OCI-LY1 (cell line): ENCODE data around the gene CRISPLD2.
"Not testable (repeated sequence)": the region's sequence is repeated elsewhere in the genome, so short reads cannot be mapped to it uniquely, and the experiment has no call there.

Experiments used
- H2AFZ ChIP-seq: fragments of 200-600 bp; sonication (generic), shearing (Covaris generic); 2 replicates; pipeline ENCODE4 v1.6.0; 2014; ENCODE audit warnings: antibody characterized with exemption, mild to moderate bottlenecking, low read length
- H3F3A ChIP-seq: fragments of 200-600 bp; sonication (generic), shearing (Covaris generic); 2 replicates; pipeline ENCODE4 v1.6.0; 2014; ENCODE audit warnings: mild to moderate bottlenecking, antibody characterized with exemption, low read length, moderate library complexity; ENCODE audit not compliant: insufficient read depth
- H3K27ac ChIP-seq: fragments of 200-600 bp; sonication (generic); 2 replicates; pipeline ENCODE4 v1.5.1; 2014; ENCODE audit warnings: low read length, mixed run types, mild to moderate bottlenecking, low read depth; ENCODE audit not compliant: poor library complexity, severe bottlenecking
- H3K27me3 ChIP-seq: fragments of 200-600 bp; sonication (generic); 2 replicates; pipeline ENCODE4 v1.6.0; 2014; ENCODE audit warnings: antibody characterized with exemption, mild to moderate bottlenecking, low read length, moderate library complexity; ENCODE audit not compliant: insufficient read depth
- H3K36me3 ChIP-seq: fragments of 200-600 bp; sonication (generic); 2 replicates; pipeline ENCODE4 v1.6.1; 2014; ENCODE audit warnings: mild to moderate bottlenecking, antibody characterized with exemption, low read length, moderate library complexity, mixed read lengths; ENCODE audit not compliant: insufficient read depth
- H3K4me1 ChIP-seq: fragments of 200-600 bp; sonication (generic); 2 replicates; pipeline ENCODE4 v1.5.1; 2014; ENCODE audit warnings: mild to moderate bottlenecking, low read length, moderate library complexity; ENCODE audit not compliant: insufficient read depth, severe bottlenecking
- H3K4me2 ChIP-seq: fragments of 200-600 bp; sonication (generic), shearing (Covaris generic); 2 replicates; pipeline ENCODE4 v1.6.1; 2014; ENCODE audit warnings: low read length
- H3K4me3 ChIP-seq: fragments of 200-600 bp; sonication (generic); 2 replicates; pipeline ENCODE4 v1.5.1; 2014; ENCODE audit warnings: low read length, low read depth, mild to moderate bottlenecking, mixed read lengths; ENCODE audit not compliant: poor library complexity, severe bottlenecking
- H3K79me2 ChIP-seq: fragments of 200-600 bp; shearing (Covaris generic); 2 replicates; pipeline ENCODE4 v1.6.1; 2016; ENCODE audit warnings: mixed run types, low read length, mixed read lengths; ENCODE audit not compliant: insufficient read depth
- H3K9ac ChIP-seq: fragments of 200-600 bp; sonication (generic), shearing (Covaris generic); 2 replicates; pipeline ENCODE4 v1.6.1; 2014; ENCODE audit warnings: mild to moderate bottlenecking, low read length, mixed read lengths
- H3K9me2 ChIP-seq: fragments of 200-600 bp; sonication (generic), shearing (Covaris generic); 2 replicates; pipeline ENCODE4 v1.6.1; 2014; ENCODE audit warnings: low read depth, mild to moderate bottlenecking, low read length, mixed read lengths
- H3K9me3 ChIP-seq: fragments of 200-600 bp; shearing (Covaris generic); 2 replicates; pipeline ENCODE4 v1.6.1; 2014; ENCODE audit warnings: low read length, mixed read lengths
- H4K20me1 ChIP-seq: fragments of 200-600 bp; sonication (generic), shearing (Covaris generic); 2 replicates; pipeline ENCODE4 v1.6.0; 2016; ENCODE audit warnings: mild to moderate bottlenecking, low read length; ENCODE audit not compliant: insufficient read depth
- CTCF ChIP-seq: fragments of 200-600 bp; sonication (generic), shearing (Covaris generic); IDR thresholded peaks from 2 replicates; pipeline ENCODE4 v1.5.1; 2017; ENCODE audit warnings: mild to moderate bottlenecking, antibody characterized with exemption, low read length, moderate library complexity, mixed read lengths
- EZH2 ChIP-seq: fragments of 200-600 bp; sonication (generic), shearing (Covaris generic); IDR thresholded peaks from 2 replicates; pipeline ENCODE4 v1.8.0; 2017; ENCODE audit warnings: borderline replicate concordance, mixed run types, mild to moderate bottlenecking, antibody characterized with exemption, low read length, moderate library complexity, mixed read lengths

Gene CRISPLD2

DNA sequence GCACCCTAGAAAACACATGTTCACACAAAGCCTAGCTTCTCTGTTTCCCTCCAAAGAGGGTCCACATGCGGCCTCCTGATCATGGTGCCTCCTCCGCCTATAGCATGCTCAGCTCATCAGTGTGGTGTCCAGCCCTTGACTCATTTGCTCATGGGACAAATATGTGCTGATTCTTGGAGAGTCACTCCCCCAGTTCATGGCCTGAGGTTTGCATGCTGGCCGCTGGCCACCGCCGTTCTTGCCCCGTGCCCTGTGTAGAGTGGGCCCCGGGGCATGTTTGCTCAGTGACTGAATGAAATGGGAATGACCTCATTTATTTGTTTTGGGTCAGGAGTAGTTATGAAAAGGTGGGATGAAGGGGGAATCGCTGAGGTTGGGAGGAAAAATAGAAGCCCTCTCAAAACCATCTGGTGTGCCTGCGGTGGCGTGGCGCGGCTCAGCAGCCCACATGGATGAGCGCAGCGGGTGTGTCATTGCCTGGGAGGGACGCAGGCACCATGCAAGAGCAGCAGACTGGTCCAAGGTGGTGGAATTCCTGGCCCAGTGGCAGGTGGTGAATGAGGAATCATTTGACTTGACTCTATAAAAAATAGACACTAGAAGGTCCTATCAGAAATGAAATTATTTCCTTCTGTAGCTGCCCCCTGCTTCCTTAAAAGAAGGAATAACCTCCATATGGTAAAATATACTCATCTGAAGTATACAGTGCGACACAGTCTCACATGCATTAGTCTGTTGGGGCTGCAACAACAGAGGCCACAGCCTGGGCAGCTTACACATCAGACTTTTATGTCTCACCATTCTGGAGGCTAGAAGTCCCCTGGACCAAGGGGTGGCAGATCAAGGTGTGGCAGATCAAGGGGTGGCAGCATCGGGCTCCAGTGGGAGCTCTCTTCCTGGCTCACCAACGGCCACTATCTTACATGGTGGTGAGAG, 31.7 kb downstream of the CRISPLD2 start:
- no peaks in the 10 kb centered on the region for H4K20me1 ChIP-seq
- H2AFZ ChIP-seq, result no peak overlapping the region
- no peak overlapping the region for H3K4me2 ChIP-seq
- H3K9me3 ChIP-seq, result no peaks in the 10 kb centered on the region
- H3K36me3 ChIP-seq, result no peaks in the 10 kb centered on the region
- H3K79me2 ChIP-seq, result no peaks in the 10 kb centered on the region
- TF ChIP-seq CTCF (no peak), EZH2 (no peak)
- no peak overlapping the region for H3K4me3 ChIP-seq
- H3K9ac ChIP-seq, result no peak overlapping the region
- H3K9me2 ChIP-seq, result no peaks in the 10 kb centered on the region
- no peaks in the 10 kb centered on the region for H3F3A ChIP-seq
- H3K4me1 ChIP-seq, result no peaks in the 10 kb centered on the region
- no peak overlapping the region for H3K27ac ChIP-seq
- no peaks in the 10 kb centered on the region; the same call in 1 of the 2 replicates for H3K27me3 ChIP-seq

DNA sequence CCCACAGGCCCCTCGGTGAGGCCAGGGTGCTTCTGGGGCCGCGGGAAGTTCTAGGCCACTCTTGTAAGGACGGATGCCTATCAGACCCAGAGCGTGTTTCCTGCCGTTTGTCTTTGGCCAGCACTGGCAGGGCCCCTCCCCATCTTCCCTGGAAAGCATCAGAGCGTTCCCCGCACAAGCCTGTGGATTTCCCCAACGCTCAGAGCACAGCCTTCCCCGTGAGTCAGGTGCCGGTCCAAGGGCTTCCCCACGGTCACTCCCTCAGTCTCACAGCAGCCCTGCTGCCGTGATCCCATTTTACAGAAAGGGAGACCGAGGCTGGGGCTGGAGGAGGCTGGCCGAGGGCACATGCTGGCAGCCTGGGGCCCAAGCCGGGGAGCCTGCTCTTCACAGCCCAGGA, 33.7 kb downstream of the CRISPLD2 start:
- no peaks in the 10 kb centered on the region for H3K4me1 ChIP-seq
- no peak overlapping the region for H3K9ac ChIP-seq
- no peak overlapping the region for H3K4me2 ChIP-seq
- H3K4me3 ChIP-seq, result no peak overlapping the region
- no peak overlapping the region for H3K27ac ChIP-seq
- H3K9me3 ChIP-seq, result no peaks in the 10 kb centered on the region
- no peaks in the 10 kb centered on the region for H3F3A ChIP-seq
- H3K27me3 ChIP-seq, result no peaks in the 10 kb centered on the region; the same call in 1 of the 2 replicates
- H3K79me2 ChIP-seq, result no peaks in the 10 kb centered on the region
- TF ChIP-seq CTCF (no peak), EZH2 (no peak)
- H4K20me1 ChIP-seq, result no peaks in the 10 kb centered on the region
- no peaks in the 10 kb centered on the region for H3K36me3 ChIP-seq
- no peaks in the 10 kb centered on the region for H3K9me2 ChIP-seq
- H2AFZ ChIP-seq, result no peak overlapping the region

GRCh38 chr16:84854759-84855158, 35.0 kb downstream of the CRISPLD2 start:
- Histone ChIP-seq H3K4me1 (no peaks in the 10 kb centered on the region), H3K27me3 (peaks cover 3% of the 10 kb centered on the region; the same call in 1 of the 2 replicates), H3K79me2 (no peaks in the 10 kb centered on the region), H3K9ac (no peak overlapping the region), H3K27ac (no peak overlapping the region), H3K4me3 (no peak overlapping the region), H3F3A (no peaks in the 10 kb centered on the region), H2AFZ (no peak overlapping the region), H4K20me1 (no peaks in the 10 kb centered on the region), H3K36me3 (no peaks in the 10 kb centered on the region), H3K9me2 (no peaks in the 10 kb centered on the region), H3K4me2 (no peak overlapping the region), H3K9me3 (0 out of 2 replicates have a peak, but pooled peaks cover 2% of the 10 kb centered on the region)
- TF ChIP-seq EZH2 (no peak), CTCF (no peak)

- not testable (repeated sequence) for H3K9me3 ChIP-seq, H3K9ac ChIP-seq, H3K79me2 ChIP-seq, H3F3A ChIP-seq, H3K27me3 ChIP-seq, H4K20me1 ChIP-seq, H2AFZ ChIP-seq, H3K36me3 ChIP-seq, H3K9me2 ChIP-seq, H3K4me2 ChIP-seq, H3K4me3 ChIP-seq, H3K4me1 ChIP-seq, H3K27ac ChIP-seq
Measured at GRCh38 chr16:84855435-84856202, 35.8 kb downstream of the CRISPLD2 start.

GRCh38 chr16:84856203-84856581, 36.4 kb downstream of the CRISPLD2 start:
- H3K9ac ChIP-seq, H3K4me2 ChIP-seq, H3K36me3 ChIP-seq, H3K9me2 ChIP-seq, H2AFZ ChIP-seq, H3K27me3 ChIP-seq, H3K9me3 ChIP-seq, H3K79me2 ChIP-seq, H3K27ac ChIP-seq, H3F3A ChIP-seq, H3K4me3 ChIP-seq, H4K20me1 ChIP-seq, H3K4me1 ChIP-seq: not testable (repeated sequence)
